ENCODE measurements around the gene CATSPER1.

The CATSPER1 gene

GRCh38 chr11:66072518-66072917 lies 46.2 kb upstream of the CATSPER1 start:
- no peak for TF ChIP-seq RARB (CRISPR knock-in tag; IDR thresholded peaks at IDR 0.05)
- no peak for TF ChIP-seq CSDC2 (CRISPR knock-in tag; IDR thresholded peaks at IDR 0.05)
- no peak for TF ChIP-seq ZNF565 (CRISPR knock-in tag; conservative IDR thresholded peaks at IDR 0.05; ENCODE audit: low read depth)
- no peak for TF ChIP-seq OSR1 (CRISPR knock-in tag; IDR thresholded peaks at IDR 0.05)
- no peak for ATAC-seq

- no peak for TF ChIP-seq ZNF8 (CRISPR knock-in tag; IDR thresholded peaks at IDR 0.05)
- no peak for TF ChIP-seq PATZ1 (CRISPR knock-in tag; IDR thresholded peaks at IDR 0.05; ENCODE audit: borderline replicate concordance)
- TF ChIP-seq TCF4 (CRISPR knock-in tag; IDR thresholded peaks at IDR 0.05; ENCODE audit: borderline replicate concordance) = no peak
- TF ChIP-seq ARNTL (CRISPR knock-in tag; IDR thresholded peaks at IDR 0.05; ENCODE audit: borderline replicate concordance, low read depth) = no peak
Measured at GRCh38 chr11:66072081-66072480, 45.8 kb upstream of the CATSPER1 start.

GRCh38 chr11:66071381-66071801 lies 45.1 kb upstream of the CATSPER1 start:
- ATAC-seq = no peak
- TF ChIP-seq TOX (CRISPR knock-in tag; IDR thresholded peaks at IDR 0.05; ENCODE audit: borderline replicate concordance) (no peak), ZFP30 (CRISPR knock-in tag; IDR thresholded peaks at IDR 0.05) (no peak), GLIS3 (CRISPR knock-in tag; IDR thresholded peaks at IDR 0.05) (no peak), ESRRG (CRISPR knock-in tag; IDR thresholded peaks at IDR 0.05) (no peak), BACH2 (CRISPR knock-in tag; IDR thresholded peaks at IDR 0.05; ENCODE audit: borderline replicate concordance) (no peak), CSDC2 (CRISPR knock-in tag; IDR thresholded peaks at IDR 0.05) (no peak), TSHZ2 (CRISPR knock-in tag; IDR thresholded peaks at IDR 0.05) (no peak), ZNF70 (CRISPR knock-in tag; IDR thresholded peaks at IDR 0.05) (no peak), ZC3H10 (CRISPR knock-in tag; IDR thresholded peaks at IDR 0.05) (no peak), PPARA (CRISPR knock-in tag; IDR thresholded peaks at IDR 0.05; ENCODE audit: borderline replicate concordance) (no peak), TCF4 (CRISPR knock-in tag; IDR thresholded peaks at IDR 0.05; ENCODE audit: borderline replicate concordance) (no peak), PATZ1 (CRISPR knock-in tag; IDR thresholded peaks at IDR 0.05; ENCODE audit: borderline replicate concordance) (no peak), ISL1 (CRISPR knock-in tag; IDR thresholded peaks at IDR 0.05) (no peak), POU6F1 (CRISPR knock-in tag; IDR thresholded peaks at IDR 0.05; ENCODE audit: borderline replicate concordance, low read depth) (no peak), ZNF565 (CRISPR knock-in tag; conservative IDR thresholded peaks at IDR 0.05; ENCODE audit: low read depth) (no peak)

More at GRCh38 chr11:66072081-66072480, 45.8 kb upstream of the CATSPER1 start:
- no peak for ATAC-seq

- TF ChIP-seq ESRRG (CRISPR knock-in tag; IDR thresholded peaks at IDR 0.05) (no peak), SNAI2 (CRISPR knock-in tag; IDR thresholded peaks at IDR 0.05) (no peak), RARB (CRISPR knock-in tag; IDR thresholded peaks at IDR 0.05) (no peak), ZFP30 (CRISPR knock-in tag; IDR thresholded peaks at IDR 0.05) (no peak), OSR1 (CRISPR knock-in tag; IDR thresholded peaks at IDR 0.05) (no peak)
- ATAC-seq = peak; percentile 7
Measured at GRCh38 chr11:66070604-66071380, 44.5 kb upstream of the CATSPER1 start.
